MCF 10A (cell line): ENCODE measurements around the gene SLFN12L. TPM values are rescaled to one million over a fixed set of nuclear protein-coding genes. Genes with fewer than 3 reads are reported as not detected.

Experiments used
- BruUV-seq: library from RNA; stranded (reverse); fragments of 400-500 nt; replicated peaks from 2 replicates; lab custom pipeline; 2021; lab: Mats Ljungman, UMichigan
- CTCF ChIA-PET: fragments of 300-600 bp; sonication (Branson Sonifier 250); formaldehyde crosslinking; extraction: SDS; loops from one replicate; lab custom pipeline; 2021; ENCODE audit warnings: antibody characterized with exemption, inconsistent platforms; lab: Yijun Ruan, JAX
- POLR2A ChIA-PET: fragments of 300-600, 350-650 bp; sonication (Branson Sonifier 250); formaldehyde crosslinking; extraction: SDS; loops from one replicate; lab custom pipeline; 2020; ENCODE audit warnings: antibody characterized with exemption, inconsistent platforms; lab: Yijun Ruan, JAX
- DNase-seq: peaks from one replicate; pipeline ENCODE4 v3.0.0-alpha.2; 2018; ENCODE audit not compliant: unreplicated experiment
- H3K27ac Mint-ChIP-seq: one replicate; pipeline ENCODE4 v1.8.0; 2022; ENCODE audit warnings: mild to moderate bottlenecking, low read depth, mixed read lengths; ENCODE audit not compliant: unreplicated experiment
- H3K27me3 Mint-ChIP-seq: one replicate; pipeline ENCODE4 v1.8.0; 2022; ENCODE audit warnings: mixed read lengths; ENCODE audit not compliant: insufficient read depth, unreplicated experiment
- H3K36me3 Mint-ChIP-seq: one replicate; pipeline ENCODE4 v1.8.0; 2022; ENCODE audit warnings: mild to moderate bottlenecking, moderate library complexity, mixed read lengths; ENCODE audit not compliant: insufficient read depth, unreplicated experiment
- H3K4me1 Mint-ChIP-seq: one replicate; pipeline ENCODE4 v1.8.0; 2022; ENCODE audit warnings: mixed read lengths; ENCODE audit not compliant: insufficient read depth, unreplicated experiment
- H3K4me3 Mint-ChIP-seq: one replicate; pipeline ENCODE4 v1.8.0; 2022; ENCODE audit warnings: mild to moderate bottlenecking, moderate library complexity, mixed read lengths; ENCODE audit not compliant: unreplicated experiment
- H3K9me3 Mint-ChIP-seq: one replicate; pipeline ENCODE4 v1.8.0; 2022; ENCODE audit warnings: mixed read lengths; ENCODE audit not compliant: unreplicated experiment
- intact Hi-C: fragments of 100-400 bp; cut with micrococcal nuclease; formaldehyde crosslinking; loops from 2 replicates; pipeline ENCODE4 v1.14.1; 2022
- total RNA-seq: library from RNA; stranded (reverse); gene quantifications from 2 replicates; pipeline ENCODE4 v1.2.3, GENCODE V29; 2022
- TF ChIP-seq, protein P1 (sequence below): fragments of 200-600 bp; IDR thresholded peaks from one replicate; pipeline ENCODE4 v1.8.0; 2022; ENCODE audit warnings: antibody characterized with exemption, mild to moderate bottlenecking; ENCODE audit not compliant: unreplicated experiment

The SLFN12L gene
- total RNA-seq, 1 experiment from 2014 or later: 0.35 TPM

DNA sequence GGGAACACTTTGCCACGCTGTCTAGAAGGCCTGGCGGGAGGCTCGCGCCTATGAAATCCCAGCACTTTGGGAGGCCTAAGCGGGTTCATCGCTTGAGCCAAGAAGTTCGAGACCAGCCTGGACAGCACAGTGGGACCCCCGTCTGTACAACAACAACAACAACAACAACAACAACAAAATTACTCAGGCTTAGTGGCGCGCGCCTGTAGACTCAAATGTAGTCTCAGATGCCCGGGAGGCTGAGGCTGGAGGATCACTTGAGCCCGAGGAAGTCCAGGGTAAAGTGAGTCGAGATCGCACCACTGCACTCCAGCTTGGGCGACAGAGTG lies 88.6 kb downstream of the SLFN12L start:
- H3K4me3 Mint-ChIP-seq: peak overlapping the region; percentile 78
- TF ChIP-seq, protein P1, sequence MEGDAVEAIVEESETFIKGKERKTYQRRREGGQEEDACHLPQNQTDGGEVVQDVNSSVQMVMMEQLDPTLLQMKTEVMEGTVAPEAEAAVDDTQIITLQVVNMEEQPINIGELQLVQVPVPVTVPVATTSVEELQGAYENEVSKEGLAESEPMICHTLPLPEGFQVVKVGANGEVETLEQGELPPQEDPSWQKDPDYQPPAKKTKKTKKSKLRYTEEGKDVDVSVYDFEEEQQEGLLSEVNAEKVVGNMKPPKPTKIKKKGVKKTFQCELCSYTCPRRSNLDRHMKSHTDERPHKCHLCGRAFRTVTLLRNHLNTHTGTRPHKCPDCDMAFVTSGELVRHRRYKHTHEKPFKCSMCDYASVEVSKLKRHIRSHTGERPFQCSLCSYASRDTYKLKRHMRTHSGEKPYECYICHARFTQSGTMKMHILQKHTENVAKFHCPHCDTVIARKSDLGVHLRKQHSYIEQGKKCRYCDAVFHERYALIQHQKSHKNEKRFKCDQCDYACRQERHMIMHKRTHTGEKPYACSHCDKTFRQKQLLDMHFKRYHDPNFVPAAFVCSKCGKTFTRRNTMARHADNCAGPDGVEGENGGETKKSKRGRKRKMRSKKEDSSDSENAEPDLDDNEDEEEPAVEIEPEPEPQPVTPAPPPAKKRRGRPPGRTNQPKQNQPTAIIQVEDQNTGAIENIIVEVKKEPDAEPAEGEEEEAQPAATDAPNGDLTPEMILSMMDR: no peak
- H3K27me3 Mint-ChIP-seq: no peaks in the 10 kb centered on the region
- no peaks in the 10 kb centered on the region for H3K9me3 Mint-ChIP-seq
- DNase-seq: no peak
- H3K36me3 Mint-ChIP-seq: peaks cover 4% of the 10 kb centered on the region
- peak overlapping the region; percentile 22 for H3K27ac Mint-ChIP-seq
- no TSS peak for BruUV-seq
- ChIA-PET POLR2A (interaction anchor here (0.9 to 2.6 kb wide), 3 partner anchors 14 to 39 kb away, joined by 3 to 32 read pairs (median 3); partner anchors contain the start of gene SLFN12), CTCF (no interaction called here)
- intact Hi-C loops: no loop called here
- H3K4me1 Mint-ChIP-seq: no peaks in the 10 kb centered on the region

GRCh38 chr17:35448214-35448898 lies 89.1 kb downstream of the SLFN12L start, which contains the start of gene SLFN13:
SLFN13 (minus strand) TSS chr17:35448766; CDS start chr17:35445680, 3,086 bp downstream.
- CTCF ChIA-PET: no interaction called here

DNA sequence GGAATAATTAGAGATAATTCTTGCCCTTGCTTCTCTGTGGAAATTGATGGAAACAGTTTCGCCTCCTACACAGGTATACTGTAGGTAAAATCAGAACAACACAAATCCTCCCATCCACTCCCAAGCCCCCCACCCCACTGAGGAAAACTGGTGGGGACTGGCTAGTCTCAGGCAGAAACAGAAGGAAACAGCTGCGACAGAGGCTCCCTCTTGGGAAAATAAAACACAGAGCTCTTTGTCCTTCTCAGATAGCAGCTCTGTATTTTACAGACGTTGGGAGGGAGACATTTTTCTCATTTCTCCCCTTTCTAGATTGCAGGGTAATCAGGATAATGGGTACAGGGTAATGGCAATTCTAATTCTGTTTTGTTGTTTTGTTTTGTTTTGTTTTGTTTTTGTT lies 90.0 kb downstream of the SLFN12L start:
- H3K4me1 Mint-ChIP-seq: no peaks in the 10 kb centered on the region
- no peak overlapping the region for H3K27ac Mint-ChIP-seq
- H3K9me3 Mint-ChIP-seq: no peaks in the 10 kb centered on the region
- TF ChIP-seq, protein P1: no peak
- BruUV-seq: no TSS peak
- intact Hi-C loops: no loop called here
- peak overlapping the region; percentile 78 for H3K4me3 Mint-ChIP-seq
- no peaks in the 10 kb centered on the region for H3K27me3 Mint-ChIP-seq
- DNase-seq: no peak
- ChIA-PET CTCF (no interaction called here), POLR2A (interaction anchor here (0.7 to 2.6 kb wide), 3 partner anchors 10 to 16 kb away, joined by 3 to 32 read pairs (median 4); partner anchors contain the start of gene SLFN12)
- H3K36me3 Mint-ChIP-seq: peaks cover 4% of the 10 kb centered on the region

More at GRCh38 chr17:35448214-35448898, 89.1 kb downstream of the SLFN12L start, which contains the start of gene SLFN13:
- Mint-ChIP-seq H3K9me3 (no peaks in the 10 kb centered on the region), H3K36me3 (peaks cover 4% of the 10 kb centered on the region), H3K4me1 (no peaks in the 10 kb centered on the region), H3K27me3 (no peaks in the 10 kb centered on the region), H3K4me3 (peak within 1 kb of the TSS; percentile 78), H3K27ac (peak within 1 kb of the TSS; percentile 22)
- no TSS peak for BruUV-seq
- POLR2A ChIA-PET: interaction anchor here (0.9 to 2.6 kb wide), 3 partner anchors 14 to 39 kb away, joined by 3 to 32 read pairs (median 3); partner anchors contain the start of gene SLFN12
- intact Hi-C loops: no loop called here
- TF ChIP-seq, protein P1: no peak
- peak; percentile 81 for DNase-seq

- TF ChIP-seq, protein P1: no peak
- no peak for DNase-seq
- intact Hi-C loops: no loop called here
- Mint-ChIP-seq H3K4me3 (no peak overlapping the region), H3K4me1 (peaks cover 9% of the 10 kb centered on the region), H3K27me3 (no peaks in the 10 kb centered on the region), H3K27ac (no peak overlapping the region), H3K36me3 (peaks cover 6% of the 10 kb centered on the region), H3K9me3 (no peaks in the 10 kb centered on the region)
- BruUV-seq: no TSS peak
- ChIA-PET POLR2A (no interaction called here), CTCF (interaction anchor here (0.6 to 0.8 kb wide), 3 partner anchors 13 to 1753 kb away, joined by 3 to 6 read pairs (median 4); no protein-coding TSS in a partner anchor)
Observed at GRCh38 chr17:35438433-35438832, 99.0 kb downstream of the SLFN12L start.
